Type B pancreatic cell (in vitro differentiated cells): ENCODE measurements around the gene SC5D. TPM values are rescaled to one million over a fixed set of nuclear protein-coding genes. Genes with fewer than 3 reads are reported as not detected.

Source experiments
- DNase-seq: peaks from one replicate; pipeline ENCODE4 v3.0.0; 2021; ENCODE audit warnings: mixed read lengths; ENCODE audit not compliant: unreplicated experiment; ENCODE audit errors: extremely low spot score
- H3K27ac Mint-ChIP-seq: 2 replicates; pipeline ENCODE4 v1.8.0; 2021; ENCODE audit warnings: mild to moderate bottlenecking, mixed read lengths
- H3K27me3 Mint-ChIP-seq: 2 replicates; pipeline ENCODE4 v1.8.0; 2021; ENCODE audit warnings: mixed read lengths
- H3K36me3 Mint-ChIP-seq: 2 replicates; pipeline ENCODE4 v1.8.0; 2021; ENCODE audit warnings: mixed read lengths
- H3K4me1 Mint-ChIP-seq: one replicate; pipeline ENCODE4 v1.8.0; 2021; ENCODE audit warnings: mixed read lengths; ENCODE audit not compliant: unreplicated experiment
- H3K4me3 Mint-ChIP-seq: 2 replicates; pipeline ENCODE4 v1.8.0; 2021; ENCODE audit warnings: mild to moderate bottlenecking, mixed read lengths
- H3K9me3 Mint-ChIP-seq: 2 replicates; pipeline ENCODE4 v1.8.0; 2021; ENCODE audit warnings: mixed read lengths
- total RNA-seq: library from RNA; stranded (reverse); gene quantifications from 2 replicates; pipeline ENCODE4 v1.2.1, GENCODE V29; 2021; ENCODE audit warnings: low replicate concordance
- TF ChIP-seq, protein P1 (sequence below): fragments of 200-600 bp; sonication (generic); conservative IDR thresholded peaks from 2 replicates; pipeline ENCODE4 v1.5.0; 2021; ENCODE audit warnings: antibody characterized with exemption, mild to moderate bottlenecking

SC5D gene
- total RNA-seq, 1 donor from 2014 or later, result 48.0 TPM

DNA sequence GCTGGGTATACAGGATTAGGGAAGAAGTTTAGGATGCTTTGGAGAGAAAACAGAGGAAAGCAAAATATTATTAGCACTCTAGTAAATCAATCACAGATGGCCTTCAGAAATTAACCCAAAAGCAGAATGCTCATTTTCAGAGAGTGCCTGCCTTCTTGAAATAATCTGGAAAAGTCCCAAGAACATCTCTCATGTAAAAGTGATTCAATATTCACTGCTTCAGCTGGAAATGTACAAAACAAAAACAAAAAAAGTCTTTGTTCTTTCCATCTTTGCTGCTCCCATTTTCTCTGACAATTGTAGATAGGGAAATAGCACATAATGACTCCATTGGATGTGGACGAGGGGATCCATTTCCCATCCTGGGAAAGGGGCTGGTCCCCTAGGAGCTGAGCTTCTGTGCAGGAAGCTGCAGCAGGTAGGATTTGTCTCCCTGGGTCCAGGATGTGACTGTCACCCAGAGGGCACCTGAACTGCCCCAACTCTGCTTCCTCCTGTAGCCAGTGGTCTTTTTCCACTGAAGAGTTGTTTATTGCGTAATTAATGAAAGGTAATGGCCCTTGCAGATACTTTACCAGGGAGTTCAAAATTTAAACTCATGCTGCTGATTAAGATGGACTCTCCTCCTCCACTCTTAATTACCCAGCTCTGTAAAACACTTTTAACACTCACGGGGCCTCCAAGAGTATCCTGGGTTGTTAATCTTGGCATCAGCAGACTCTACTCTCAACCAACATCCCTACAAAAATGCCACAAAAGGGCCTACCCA is 57.9 kb downstream of the SC5D start:
- H3K27me3 Mint-ChIP-seq, result peaks cover 12% of the 10 kb centered on the region
- TF ChIP-seq, protein P1, sequence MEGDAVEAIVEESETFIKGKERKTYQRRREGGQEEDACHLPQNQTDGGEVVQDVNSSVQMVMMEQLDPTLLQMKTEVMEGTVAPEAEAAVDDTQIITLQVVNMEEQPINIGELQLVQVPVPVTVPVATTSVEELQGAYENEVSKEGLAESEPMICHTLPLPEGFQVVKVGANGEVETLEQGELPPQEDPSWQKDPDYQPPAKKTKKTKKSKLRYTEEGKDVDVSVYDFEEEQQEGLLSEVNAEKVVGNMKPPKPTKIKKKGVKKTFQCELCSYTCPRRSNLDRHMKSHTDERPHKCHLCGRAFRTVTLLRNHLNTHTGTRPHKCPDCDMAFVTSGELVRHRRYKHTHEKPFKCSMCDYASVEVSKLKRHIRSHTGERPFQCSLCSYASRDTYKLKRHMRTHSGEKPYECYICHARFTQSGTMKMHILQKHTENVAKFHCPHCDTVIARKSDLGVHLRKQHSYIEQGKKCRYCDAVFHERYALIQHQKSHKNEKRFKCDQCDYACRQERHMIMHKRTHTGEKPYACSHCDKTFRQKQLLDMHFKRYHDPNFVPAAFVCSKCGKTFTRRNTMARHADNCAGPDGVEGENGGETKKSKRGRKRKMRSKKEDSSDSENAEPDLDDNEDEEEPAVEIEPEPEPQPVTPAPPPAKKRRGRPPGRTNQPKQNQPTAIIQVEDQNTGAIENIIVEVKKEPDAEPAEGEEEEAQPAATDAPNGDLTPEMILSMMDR, result no peak
- no peak for DNase-seq
- no peaks in the 10 kb centered on the region for H3K36me3 Mint-ChIP-seq
- H3K4me1 Mint-ChIP-seq, result peaks cover 10% of the 10 kb centered on the region
- no peak overlapping the region for H3K4me3 Mint-ChIP-seq
- H3K9me3 Mint-ChIP-seq, result no peaks in the 10 kb centered on the region
- H3K27ac Mint-ChIP-seq, result no peak overlapping the region

DNA sequence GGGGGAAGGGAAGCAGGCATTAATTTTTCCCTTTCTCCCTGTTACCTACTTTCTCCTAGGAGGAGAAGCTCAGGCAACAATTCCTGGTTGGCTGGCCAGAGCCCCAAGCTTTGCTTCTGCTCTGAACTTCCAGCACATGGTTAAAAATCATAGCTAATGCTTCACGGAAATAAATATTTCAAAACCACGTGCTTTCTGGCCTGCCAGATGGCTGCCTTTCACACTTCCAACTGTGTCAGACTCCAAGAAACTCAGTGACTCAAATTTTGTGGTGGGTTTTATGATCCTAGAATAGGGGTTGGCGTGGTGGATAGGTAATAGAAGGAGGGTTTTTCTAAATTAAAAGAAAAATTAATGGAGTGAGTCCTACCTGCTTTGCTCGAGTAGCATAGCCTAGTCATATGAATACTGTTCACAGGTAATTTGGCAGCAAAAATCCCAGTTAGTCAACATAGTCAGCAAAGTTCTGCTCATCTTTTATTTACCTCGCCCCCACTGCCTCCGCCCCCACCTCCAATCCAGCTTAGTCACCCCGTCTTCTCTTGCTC is 58.6 kb downstream of the SC5D start:
- Mint-ChIP-seq H3K9me3 (no peaks in the 10 kb centered on the region), H3K27me3 (peaks cover 15% of the 10 kb centered on the region), H3K27ac (no peak overlapping the region), H3K4me1 (peaks cover 10% of the 10 kb centered on the region), H3K36me3 (no peaks in the 10 kb centered on the region), H3K4me3 (no peak overlapping the region)
- TF ChIP-seq, protein P1, result no peak
- DNase-seq, result no peak

DNA sequence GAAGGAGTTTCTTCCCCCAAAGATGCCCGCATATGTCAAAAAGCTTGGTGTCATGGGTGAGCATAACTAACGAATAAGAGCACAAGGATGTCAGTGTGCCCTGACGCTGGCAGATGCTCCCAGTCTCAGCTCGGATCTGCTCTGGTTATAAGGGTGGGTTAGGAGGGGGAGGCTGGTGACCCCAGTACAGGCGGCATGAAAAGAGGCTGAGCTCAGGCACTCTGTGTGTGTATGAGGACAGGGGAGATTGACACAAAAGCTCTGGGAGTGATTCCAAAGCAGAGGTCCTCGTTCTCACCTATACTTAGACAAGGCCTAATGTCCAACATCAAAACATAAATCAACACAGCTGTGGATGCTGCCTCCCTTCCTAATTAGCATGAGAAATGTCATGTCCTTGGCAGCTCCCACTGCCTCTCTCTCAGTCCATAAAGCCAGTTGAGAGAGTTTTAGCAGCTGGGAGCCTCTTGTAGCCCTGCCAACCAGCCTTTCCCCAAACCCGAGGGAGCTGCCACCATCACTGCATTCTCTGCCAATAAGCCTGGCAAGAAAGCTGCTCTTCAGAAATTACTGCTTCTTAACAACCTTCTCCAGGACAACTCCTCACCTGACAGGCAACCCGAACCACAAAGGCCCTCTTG is 59.8 kb downstream of the SC5D start:
- peaks cover 5% of the 10 kb centered on the region for H3K4me1 Mint-ChIP-seq
- TF ChIP-seq, protein P1, result no peak
- H3K27ac Mint-ChIP-seq, result no peak overlapping the region
- no peaks in the 10 kb centered on the region for H3K9me3 Mint-ChIP-seq
- no peak overlapping the region for H3K4me3 Mint-ChIP-seq
- peaks cover 15% of the 10 kb centered on the region for H3K27me3 Mint-ChIP-seq
- H3K36me3 Mint-ChIP-seq, result no peaks in the 10 kb centered on the region
- DNase-seq, result no peak

DNA sequence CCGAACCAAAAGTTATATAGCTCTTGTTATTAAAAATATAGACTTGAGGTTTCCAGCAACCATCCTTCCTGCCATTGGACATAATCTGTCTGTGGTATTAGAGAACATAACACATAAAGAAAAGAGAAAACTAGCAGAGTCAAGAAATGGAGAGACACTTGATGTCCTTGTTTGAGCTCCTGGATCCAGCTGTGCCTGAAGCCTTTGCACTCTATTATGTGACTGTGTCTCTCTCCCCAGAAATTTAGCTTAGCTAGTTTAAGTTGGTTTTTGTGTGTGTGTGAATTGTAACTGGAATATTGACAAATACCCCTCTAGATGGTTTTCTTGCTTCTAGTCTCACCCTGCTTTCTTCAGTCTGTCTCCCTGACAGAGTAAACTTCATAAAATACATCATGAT is 61.6 kb downstream of the SC5D start:
- no peaks in the 10 kb centered on the region for H3K9me3 Mint-ChIP-seq
- peaks cover 15% of the 10 kb centered on the region for H3K27me3 Mint-ChIP-seq
- DNase-seq, result no peak
- no peaks in the 10 kb centered on the region for H3K4me1 Mint-ChIP-seq
- no peak overlapping the region for H3K4me3 Mint-ChIP-seq
- H3K36me3 Mint-ChIP-seq, result no peaks in the 10 kb centered on the region
- no peak overlapping the region for H3K27ac Mint-ChIP-seq
- TF ChIP-seq, protein P1, result no peak

DNA sequence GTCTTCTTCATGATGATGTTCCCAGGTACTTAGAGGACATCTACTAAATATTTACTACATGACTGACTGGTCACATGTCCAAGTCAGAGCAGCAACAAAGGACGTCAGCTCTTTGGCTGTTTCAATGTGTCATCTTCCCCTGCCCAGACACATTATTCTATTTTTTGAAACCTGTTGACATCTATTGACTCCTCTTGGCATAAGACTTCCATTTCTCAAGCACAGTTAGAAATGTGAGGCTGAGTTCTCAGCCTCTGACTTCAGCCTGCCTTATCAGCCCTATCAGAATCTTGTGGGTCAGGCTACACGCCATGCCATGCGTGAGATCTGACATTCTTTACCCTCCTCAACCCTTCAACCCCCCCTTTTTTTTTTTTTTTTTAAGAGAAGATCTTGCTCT is 63.8 kb downstream of the SC5D start:
- no peak overlapping the region for H3K4me3 Mint-ChIP-seq
- no peaks in the 10 kb centered on the region for H3K9me3 Mint-ChIP-seq
- H3K36me3 Mint-ChIP-seq, result no peaks in the 10 kb centered on the region
- TF ChIP-seq, protein P1, result no peak
- no peak for DNase-seq
- peaks cover 12% of the 10 kb centered on the region for H3K27me3 Mint-ChIP-seq
- no peak overlapping the region for H3K27ac Mint-ChIP-seq
- no peaks in the 10 kb centered on the region for H3K4me1 Mint-ChIP-seq

Other genes starting within 250 kb of the SC5D start
- 0.86 and 2.3 TPM in 2 replicates for gene TECTA, start 191.5 kb upstream of the SC5D start, total RNA-seq
- gene SORL1, start 159.5 kb downstream of the SC5D start, total RNA-seq, result 39.0 and 62.6 TPM in 2 replicates